AG04450 (cell line): Measurements from ENCODE around the gene HTR3E. TPM values are rescaled to one million over a fixed set of nuclear protein-coding genes. Genes with fewer than 3 reads are reported as not detected.

ENCODE experiments used
- CTCF ChIA-PET: fragments of 300-600, 350-600 bp; formaldehyde crosslinking; extraction: SDS; loops from one replicate; lab custom pipeline; 2022; ENCODE audit warnings: antibody characterized with exemption, inconsistent platforms; lab: Charles Lee
- POLR2A ChIA-PET: fragments of 350-600 bp; formaldehyde crosslinking; extraction: SDS; loops from one replicate; lab custom pipeline; 2021; ENCODE audit warnings: antibody characterized with exemption, inconsistent platforms; lab: Yijun Ruan, JAX
- DNase-seq: peaks from one replicate; pipeline ENCODE4 v3.0.0-alpha.2; 2011; ENCODE audit warnings: low read depth, low spot score
- H3K27ac ChIP-seq: one replicate; pipeline ENCODE4 v1.5.1; 2012; ENCODE audit warnings: low read depth, low read length, control low read depth
- H3K27me3 ChIP-seq: one replicate; pipeline ENCODE4 v1.6.0; 2012; ENCODE audit warnings: low read length; ENCODE audit not compliant: control insufficient read depth, insufficient read depth
- H3K4me3 ChIP-seq: 2 replicates; pipeline ENCODE4 v1.5.1; 2011; ENCODE audit warnings: mild to moderate bottlenecking, low read depth, low read length, control low read depth
- H3K9me3 ChIP-seq: 2 replicates; pipeline ENCODE4 v1.5.1; 2012; ENCODE audit warnings: low read length; ENCODE audit not compliant: control insufficient read depth, insufficient read depth
- CTCF ChIP-seq: IDR thresholded peaks from 2 replicates; pipeline ENCODE4 v1.5.1; 2011; ENCODE audit warnings: low read depth, low read length, control low read depth, inconsistent platforms
- polyA plus RNA-seq: library from polyadenylated mRNA; depleted of rRNA; stranded (reverse); fragments of >200 nt; gene quantifications from 2 replicates; pipeline ENCODE4 v1.2.3, GENCODE V29; 2011

The HTR3E gene
- polyA plus RNA-seq, 1 experiment = not detected

GRCh38 chr3:184075901-184076300 is 21.0 kb upstream of the HTR3E start:
- CTCF ChIA-PET = no interaction called here
- POLR2A ChIA-PET = no interaction called here
- Histone ChIP-seq H3K27me3 (peaks cover 8% of the 10 kb centered on the region), H3K27ac (no peak overlapping the region), H3K9me3 (no peaks in the 10 kb centered on the region; the same call in 1 of the 2 replicates), H3K4me3 (no peak overlapping the region)
- DNase-seq = no peak
- no peak for TF ChIP-seq CTCF

GRCh38 chr3:184077881-184078280 is 19.0 kb upstream of the HTR3E start:
- CTCF ChIA-PET = no interaction called here
- DNase-seq = no peak
- Histone ChIP-seq H3K9me3 (peaks cover 3% of the 10 kb centered on the region; the same call in 1 of the 2 replicates), H3K27ac (no peak overlapping the region), H3K27me3 (peaks cover 8% of the 10 kb centered on the region), H3K4me3 (no peak overlapping the region)
- no peak for TF ChIP-seq CTCF
- POLR2A ChIA-PET = no interaction called here

- POLR2A ChIA-PET = no interaction called here
- DNase-seq = no peak
- H3K27ac ChIP-seq = no peak overlapping the region
- no peak for TF ChIP-seq CTCF
- peaks cover 3% of the 10 kb centered on the region for H3K27me3 ChIP-seq
- no peak overlapping the region for H3K4me3 ChIP-seq
- CTCF ChIA-PET = no interaction called here
- H3K9me3 ChIP-seq = peaks cover 3% of the 10 kb centered on the region; the same call in 1 of the 2 replicates
Observed at GRCh38 chr3:184078851-184079250, 18.0 kb upstream of the HTR3E start.

- CTCF ChIA-PET = no interaction called here
- peaks cover 7% of the 10 kb centered on the region; the same call in 1 of the 2 replicates for H3K9me3 ChIP-seq
- POLR2A ChIA-PET = no interaction called here
Observed at GRCh38 chr3:184081116-184081830, 15.6 kb upstream of the HTR3E start.

More at GRCh38 chr3:184081116-184081830, 15.6 kb upstream of the HTR3E start:
- no peak for DNase-seq
- no peak overlapping the region for H3K4me3 ChIP-seq
- peaks cover 3% of the 10 kb centered on the region for H3K27me3 ChIP-seq
- no peak overlapping the region for H3K27ac ChIP-seq
- TF ChIP-seq CTCF = no peak
